HFF-Myc (cell line): Measurements from ENCODE around the gene TAF9.

ENCODE experiments used
- DNase-seq: peaks from one replicate; pipeline ENCODE4 v3.0.0-alpha.2; 2011; ENCODE audit warnings: low read depth; ENCODE audit errors: extremely low read depth
- H3K4me3 ChIP-seq: replicated peaks from 2 replicates; pipeline ENCODE4 v1.5.1; 2011; ENCODE audit warnings: low read depth, mild to moderate bottlenecking, control low read depth, low read length
- TF ChIP-seq, protein P1 (sequence below): IDR thresholded peaks from 2 replicates; pipeline ENCODE4 v1.5.1; 2012; ENCODE audit warnings: mild to moderate bottlenecking, low read depth, low read length, control low read depth; ENCODE audit errors: missing control alignments

TAF9 gene, protein sequence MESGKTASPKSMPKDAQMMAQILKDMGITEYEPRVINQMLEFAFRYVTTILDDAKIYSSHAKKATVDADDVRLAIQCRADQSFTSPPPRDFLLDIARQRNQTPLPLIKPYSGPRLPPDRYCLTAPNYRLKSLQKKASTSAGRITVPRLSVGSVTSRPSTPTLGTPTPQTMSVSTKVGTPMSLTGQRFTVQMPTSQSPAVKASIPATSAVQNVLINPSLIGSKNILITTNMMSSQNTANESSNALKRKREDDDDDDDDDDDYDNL

DNA sequence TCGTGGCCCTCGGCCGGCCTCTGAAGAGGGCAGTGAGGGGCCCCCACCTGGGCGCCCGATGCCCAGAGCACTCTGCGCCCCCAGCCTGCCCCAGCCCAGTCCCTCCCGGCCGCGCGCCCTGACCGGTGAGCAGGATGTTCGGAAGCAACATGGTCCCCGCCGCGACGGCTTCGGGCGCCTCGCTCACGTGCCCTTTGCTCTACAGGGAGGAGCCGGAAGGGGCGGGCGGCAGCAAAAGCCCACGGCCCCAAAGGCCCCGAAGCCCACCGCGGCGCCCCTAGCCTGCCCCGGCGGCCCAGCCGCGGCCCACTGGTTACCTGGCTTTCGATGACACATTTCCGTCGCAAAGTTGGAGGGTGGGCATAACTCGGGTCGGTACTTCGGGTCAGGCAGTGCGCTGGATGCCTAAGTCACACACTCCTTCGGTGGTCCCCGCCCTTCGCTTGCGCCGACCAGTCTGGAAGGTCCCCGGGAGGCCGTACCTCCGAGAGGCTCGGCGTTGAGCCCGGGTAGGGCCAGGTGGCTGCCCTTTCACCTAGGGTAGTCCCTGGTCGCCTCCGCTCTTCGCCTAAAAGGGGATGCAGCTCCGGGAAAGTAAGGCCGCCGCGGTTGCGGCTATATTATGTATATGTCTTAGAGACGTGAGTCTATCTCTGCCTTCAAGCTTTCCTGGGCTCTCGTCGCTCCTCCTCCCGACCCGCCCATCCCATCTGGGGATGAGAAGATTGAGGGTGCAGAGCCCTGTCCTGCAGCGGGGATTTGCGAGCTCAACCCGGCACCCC, at the start of gene TAF9, which contains the start of the genes AK6 and RAD17:
TSS of gene TAF9 (minus strand) at position 181 of the 782 bp plus-strand sequence. CDS start 3,783 bp downstream, outside the sequence.
TSS of gene AK6 (minus strand) at position 181 of the 782 bp plus-strand sequence. CDS start at position 151, 30 bp downstream.
TSS of gene RAD17 (plus strand) at position 479 of the 782 bp plus-strand sequence. CDS start 2,391 bp downstream, outside the sequence.
- TF ChIP-seq, protein P1, sequence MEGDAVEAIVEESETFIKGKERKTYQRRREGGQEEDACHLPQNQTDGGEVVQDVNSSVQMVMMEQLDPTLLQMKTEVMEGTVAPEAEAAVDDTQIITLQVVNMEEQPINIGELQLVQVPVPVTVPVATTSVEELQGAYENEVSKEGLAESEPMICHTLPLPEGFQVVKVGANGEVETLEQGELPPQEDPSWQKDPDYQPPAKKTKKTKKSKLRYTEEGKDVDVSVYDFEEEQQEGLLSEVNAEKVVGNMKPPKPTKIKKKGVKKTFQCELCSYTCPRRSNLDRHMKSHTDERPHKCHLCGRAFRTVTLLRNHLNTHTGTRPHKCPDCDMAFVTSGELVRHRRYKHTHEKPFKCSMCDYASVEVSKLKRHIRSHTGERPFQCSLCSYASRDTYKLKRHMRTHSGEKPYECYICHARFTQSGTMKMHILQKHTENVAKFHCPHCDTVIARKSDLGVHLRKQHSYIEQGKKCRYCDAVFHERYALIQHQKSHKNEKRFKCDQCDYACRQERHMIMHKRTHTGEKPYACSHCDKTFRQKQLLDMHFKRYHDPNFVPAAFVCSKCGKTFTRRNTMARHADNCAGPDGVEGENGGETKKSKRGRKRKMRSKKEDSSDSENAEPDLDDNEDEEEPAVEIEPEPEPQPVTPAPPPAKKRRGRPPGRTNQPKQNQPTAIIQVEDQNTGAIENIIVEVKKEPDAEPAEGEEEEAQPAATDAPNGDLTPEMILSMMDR = no peak
- peak; percentile 73 for DNase-seq
- H3K4me3 ChIP-seq = peak within 1 kb of the TSS; percentile 84

DNA sequence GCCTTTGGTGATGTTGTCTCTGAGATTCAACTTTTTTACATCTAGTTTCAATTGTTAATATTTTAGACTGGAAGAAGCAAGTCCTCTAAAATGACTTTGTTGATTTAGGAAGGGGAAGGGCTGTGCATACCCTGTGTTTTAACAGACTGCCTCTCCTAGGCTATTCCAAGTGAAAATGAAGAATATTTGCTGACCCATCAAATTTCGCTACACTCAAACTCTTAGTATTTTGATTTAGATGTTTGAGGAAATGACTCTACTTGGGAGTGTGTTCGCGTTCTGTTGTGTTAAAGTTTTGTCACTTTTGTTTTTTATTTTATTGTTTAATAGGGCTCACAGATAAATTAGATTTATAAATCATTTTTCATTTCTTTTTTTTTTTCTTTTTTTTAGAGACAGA, 49.2 kb upstream of the TAF9 start:
- DNase-seq = no peak
- no peak overlapping the region for H3K4me3 ChIP-seq
- TF ChIP-seq, protein P1 = no peak

DNA sequence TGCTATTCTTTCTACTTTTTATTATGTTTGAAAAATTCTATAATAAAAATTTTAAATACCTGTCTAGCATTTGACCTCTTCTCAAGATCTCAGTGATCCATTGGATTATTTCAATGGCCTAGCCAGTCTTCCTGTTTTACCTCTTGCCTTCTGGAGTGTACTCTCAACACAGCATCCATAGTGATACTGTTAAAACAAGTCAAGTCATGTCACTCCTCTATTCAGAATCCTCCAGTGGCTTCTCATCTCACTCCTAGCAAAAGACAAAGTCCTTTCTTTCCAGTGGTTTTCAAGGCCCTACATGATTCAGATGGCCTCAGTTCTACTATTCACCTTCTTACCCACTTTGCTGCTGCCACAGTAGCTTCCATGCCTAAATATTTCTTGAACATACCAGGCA, 47.4 kb upstream of the TAF9 start:
- TF ChIP-seq, protein P1 = no peak
- DNase-seq = no peak
- no peak overlapping the region for H3K4me3 ChIP-seq

DNA sequence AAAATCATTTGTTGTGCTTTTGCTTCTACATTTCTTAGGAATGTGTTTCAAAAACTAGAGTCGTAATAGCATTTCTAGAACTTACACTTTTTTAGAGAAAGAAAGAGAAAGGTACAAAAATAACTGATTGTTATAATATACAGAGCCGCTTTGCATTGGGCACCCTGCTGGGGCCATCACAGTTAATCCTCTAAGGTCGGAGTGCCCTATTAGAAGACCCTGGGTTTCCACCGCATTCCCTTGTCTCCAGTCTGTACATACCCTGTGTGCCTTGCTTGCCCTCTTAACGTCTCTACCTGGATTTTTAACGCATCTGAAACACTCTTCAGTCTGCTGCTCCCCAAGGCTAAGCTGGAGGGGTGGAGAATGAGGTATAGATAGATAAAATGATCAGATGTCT, 46.9 kb upstream of the TAF9 start:
- no peak for DNase-seq
- no peak overlapping the region for H3K4me3 ChIP-seq
- TF ChIP-seq, protein P1 = no peak

DNA sequence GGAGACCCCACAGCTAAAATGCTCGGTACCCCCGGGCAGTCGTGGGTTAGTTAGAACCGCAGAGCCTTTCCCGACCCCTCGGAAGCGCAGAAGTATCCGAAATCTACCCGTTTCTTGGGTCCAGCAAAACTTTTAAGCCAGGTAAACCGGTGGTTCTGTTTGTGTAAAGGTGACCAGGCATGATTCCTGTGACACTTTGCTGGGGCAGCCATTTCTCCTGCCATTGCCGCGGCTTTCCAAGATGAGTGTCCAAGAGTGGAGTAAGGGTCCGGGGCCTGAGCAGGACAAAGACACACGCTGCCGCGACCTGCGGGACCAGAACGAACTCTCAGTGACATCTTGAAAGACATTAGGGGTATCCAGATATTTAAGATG, 46.3 kb upstream of the TAF9 start:
- TF ChIP-seq, protein P1 = no peak
- no peak overlapping the region for H3K4me3 ChIP-seq
- DNase-seq = no peak

DNA sequence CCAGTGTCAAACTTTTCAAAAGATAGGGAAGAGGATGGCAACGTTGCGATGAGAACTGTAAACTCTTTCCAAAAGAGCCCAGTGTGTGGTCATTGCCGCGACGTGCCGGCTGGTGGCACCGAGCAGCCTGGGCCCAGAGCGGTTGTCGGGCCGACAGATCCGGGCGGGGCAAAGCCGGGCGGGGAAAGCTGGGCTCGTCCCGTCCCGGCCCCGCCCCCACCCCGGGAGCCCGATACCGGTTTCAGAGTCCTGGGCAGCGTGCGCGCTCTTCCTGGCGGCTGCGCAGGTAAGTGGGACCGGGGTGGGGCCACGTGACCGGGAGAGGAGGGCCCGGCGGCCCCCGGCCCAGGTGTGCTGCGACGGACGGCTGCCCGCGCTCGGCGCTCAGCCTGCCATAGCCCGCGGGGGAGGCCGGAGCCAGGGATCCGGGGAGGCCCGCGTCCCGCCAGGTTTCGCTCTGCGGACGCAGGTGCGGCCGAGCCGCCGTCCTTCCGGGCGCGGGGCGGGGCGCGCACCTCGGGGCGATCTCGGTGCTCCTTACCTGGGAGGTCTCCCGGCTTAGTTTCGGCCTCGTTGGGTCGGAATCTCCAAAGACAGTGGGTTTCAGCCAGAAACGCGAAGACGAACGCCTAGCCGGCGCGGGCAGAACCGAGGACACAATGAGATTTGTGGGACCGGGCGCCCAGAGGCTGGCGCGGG, 45.7 kb upstream of the TAF9 start, which contains the start of gene MARVELD2:
TSS of gene MARVELD2 (plus strand) at position 232 of the 699 bp plus-strand sequence. CDS start 4,270 bp downstream, outside the sequence.
- DNase-seq = no peak
- no peak within 1 kb of the TSS for H3K4me3 ChIP-seq
- TF ChIP-seq, protein P1 = no peak
